Measurements from ENCODE around the gene N4BP2L2. TPM values are rescaled to one million over a fixed set of nuclear protein-coding genes. Genes with fewer than 3 reads are reported as not detected.

N4BP2L2 gene
- total RNA-seq, 1 experiment from 2014 or later, result 92.7 TPM

- TF ChIP-seq EGR1 (IDR thresholded peaks at IDR 0.05; ENCODE audit: low read depth) (no peak), EZH2phosphoT487 (IDR thresholded peaks at IDR 0.05; ENCODE audit: borderline replicate concordance) (no peak)
Observed at GRCh38 chr13:32413284-32413683, 125.3 kb downstream of the N4BP2L2 start (continued).

DNA sequence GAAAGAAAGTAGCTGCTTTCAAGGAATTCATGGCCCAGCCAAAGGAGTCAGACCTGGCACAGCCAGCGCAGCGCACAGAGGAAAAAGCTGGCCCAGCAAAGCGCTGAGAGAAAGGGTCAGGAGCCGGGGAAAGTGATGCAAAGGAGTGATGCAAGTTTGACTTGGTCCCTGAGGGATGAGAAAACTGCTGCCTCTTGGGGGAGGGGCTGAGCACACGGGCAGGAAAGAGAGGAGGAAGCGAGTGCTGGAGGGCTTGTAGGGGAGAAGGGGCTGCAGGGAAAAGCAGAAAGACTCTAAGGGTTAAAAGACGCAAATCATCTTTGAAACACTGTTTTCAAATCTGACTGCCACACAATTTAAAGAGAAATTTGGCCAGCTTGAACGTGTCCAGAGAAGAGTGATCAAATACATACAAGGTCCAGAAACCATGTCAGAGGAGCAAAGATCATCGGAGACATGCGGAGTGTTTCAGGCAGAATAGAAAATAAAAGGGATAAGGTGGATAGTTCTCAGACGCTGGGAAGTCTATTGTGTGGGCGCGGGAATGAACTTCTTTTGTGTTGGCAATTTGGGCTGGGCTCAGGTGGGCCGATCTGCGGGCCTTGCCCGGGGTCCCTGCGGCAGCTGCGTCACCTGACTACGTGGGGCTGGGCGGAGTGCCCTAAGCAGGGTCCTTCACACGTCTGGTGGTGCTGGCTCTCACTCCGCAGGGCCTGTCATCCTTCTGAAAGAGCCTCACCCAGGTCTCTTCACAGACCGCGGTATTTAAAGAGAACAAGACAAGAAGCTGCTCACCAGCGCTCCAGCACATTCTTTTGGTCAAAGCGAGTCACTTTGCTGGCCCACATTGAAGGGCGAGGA lies 128.8 kb downstream of the N4BP2L2 start:
- intact Hi-C loops (cut with micrococcal nuclease), result no loop called here
- no peak overlapping the region for H3K4me2 ChIP-seq (ENCODE audit: low read length)
- no peaks in the 10 kb centered on the region for H3K9me2 ChIP-seq (ENCODE audit: insufficient read depth)
- DNase-seq (ENCODE audit: low read depth, low spot score) (no peak), ATAC-seq (no peak)
- H4K20me1 ChIP-seq (ENCODE audit: insufficient read depth), result no peaks in the 10 kb centered on the region
- no peak overlapping the region for H2AFZ ChIP-seq (ENCODE audit: low read depth, low read length, poor library complexity, severe bottlenecking)
- H3K9ac ChIP-seq (ENCODE audit: low read length), result no peak overlapping the region
- TF ChIP-seq TCF7L2 (IDR thresholded peaks at IDR 0.05; ENCODE audit: borderline replicate concordance, extremely low read depth, insufficient read depth, insufficient read length), result no peak
- no peak for TF ChIP-seq EGR1 (IDR thresholded peaks at IDR 0.05; ENCODE audit: low read depth)
- TF ChIP-seq POLR2A (IDR thresholded peaks at IDR 0.05; ENCODE audit: borderline replicate concordance, extremely low read depth, insufficient read depth, insufficient read length), result no peak
- TF ChIP-seq JUND (IDR thresholded peaks at IDR 0.05), result no peak
- no peak for TF ChIP-seq POLR2AphosphoS5 (IDR thresholded peaks at IDR 0.05; ENCODE audit: low read depth, low read length)
- TF ChIP-seq CTCF (IDR thresholded peaks at IDR 0.05 in 2 of 3, conservative IDR thresholded peaks at IDR 0.05 in 1 of 3; ENCODE audit: borderline replicate concordance in 1 of 3, insufficient read depth in 1 of 3, low read depth in 2 of 3, low read length in 2 of 3), result no peak
- H3K36me3 ChIP-seq (ENCODE audit: control insufficient read depth in 1 of 2, insufficient read depth in 2 of 2, low read length in 2 of 2), result no peaks in the 10 kb centered on the region
- H3K27me3 ChIP-seq (ENCODE audit: insufficient read depth, low read length), result no peaks in the 10 kb centered on the region
- BruUV-seq (replicated peaks), result no TSS peak
- ChIA-PET POLR2A (no interaction called here), CTCF (no interaction called here), RAD21 (ENCODE audit: low non-redundant PET in 1 of 2, low total read pairs in 2 of 2, uncharacterized antibody in 2 of 2, unreplicated experiment in 2 of 2) (no interaction called here)
- no peaks in the 10 kb centered on the region for H3K4me1 ChIP-seq (ENCODE audit: control insufficient read depth in 1 of 2, insufficient read depth in 2 of 2, low read length in 2 of 2)
- H3K79me2 ChIP-seq (ENCODE audit: insufficient read depth, low read length), result no peaks in the 10 kb centered on the region
- no peak overlapping the region for H3K4me3 ChIP-seq (replicated peaks in 1 of 2; ENCODE audit: low read depth in 1 of 2, low read length in 2 of 2)
- H3K27ac ChIP-seq (ENCODE audit: low read depth, low read length), result no peak overlapping the region
- no peaks in the 10 kb centered on the region for H3K9me3 ChIP-seq (ENCODE audit: control insufficient read depth in 1 of 2, insufficient read depth in 1 of 2, low read depth in 1 of 2, low read length in 2 of 2)

All from HCT116 (cell line).